Upper lobe of right lung (tissue), 1 donor: ENCODE data around the gene FHIT. TPM values are rescaled to one million over a fixed set of nuclear protein-coding genes. Genes with fewer than 3 reads are reported as not detected.

Experiments used
- ATAC-seq: fragments of 200-7000 bp; cut with Tn5 transposase; one replicate; pipeline ENCODE4 v1.9.1; 2020; ENCODE audit warnings: mild to moderate bottlenecking, moderate library complexity
- DNase-seq: peaks from one replicate; pipeline ENCODE4 v3.0.0-alpha.2; 2020
- H3K27ac ChIP-seq: fragments of 200-600 bp; one replicate; pipeline ENCODE4 v1.8.0; 2022
- H3K27me3 ChIP-seq: fragments of 200-600 bp; one replicate; pipeline ENCODE4 v1.8.0; 2022; ENCODE audit warnings: mild to moderate bottlenecking
- H3K36me3 ChIP-seq: fragments of 200-600 bp; one replicate; pipeline ENCODE4 v1.8.0; 2022
- H3K4me1 ChIP-seq: fragments of 200-600 bp; one replicate; pipeline ENCODE4 v1.8.0; 2022
- H3K4me3 ChIP-seq: fragments of 200-600 bp; one replicate; pipeline ENCODE4 v1.8.0; 2022; ENCODE audit warnings: mild to moderate bottlenecking
- H3K9me3 ChIP-seq: fragments of 200-600 bp; one replicate; pipeline ENCODE4 v1.8.0; 2022
- CTCF ChIP-seq: fragments of 200-600 bp; IDR thresholded peaks from one replicate; pipeline ENCODE4 v1.8.0; 2022; ENCODE audit warnings: antibody characterized with exemption
- intact Hi-C: fragments of 100-400 bp; cut with DNase I; formaldehyde crosslinking; loops from one replicate; pipeline ENCODE4 v1.11.0; 2022
- total RNA-seq: library from RNA; stranded (reverse); fragmentation: NEBNext Ultra II Directional; extraction: Animal tissue kit (Norgen Biotek cat#: 25700); gene quantifications from one replicate; pipeline ENCODE4 v1.2.1, GENCODE V29; 2021
- donor health status: DM: no; HTN: yes; CAD: no; lungs with severe emphysema.

Gene FHIT
- total RNA-seq, 1 donor from 2014 or later: 9.6 TPM

GRCh38 chr3:60414011-60414410 lies 837.2 kb downstream of the FHIT start:
- TF ChIP-seq CTCF: no peak
- no peaks in the 10 kb centered on the region for H3K4me1 ChIP-seq
- no peak overlapping the region for H3K27ac ChIP-seq
- H3K27me3 ChIP-seq: no peaks in the 10 kb centered on the region
- H3K4me3 ChIP-seq: no peak overlapping the region
- H3K9me3 ChIP-seq: no peaks in the 10 kb centered on the region
- no peaks in the 10 kb centered on the region for H3K36me3 ChIP-seq
- no peak for ATAC-seq
- intact Hi-C loops: no loop called here
- no peak for DNase-seq

GRCh38 chr3:60413551-60413950 lies 837.7 kb downstream of the FHIT start:
- H3K9me3 ChIP-seq: no peaks in the 10 kb centered on the region
- H3K36me3 ChIP-seq: no peaks in the 10 kb centered on the region
- ATAC-seq (no peak), DNase-seq (no peak)
- intact Hi-C loops: no loop called here
- no peaks in the 10 kb centered on the region for H3K27me3 ChIP-seq
- no peaks in the 10 kb centered on the region for H3K4me1 ChIP-seq
- no peak overlapping the region for H3K4me3 ChIP-seq
- no peak overlapping the region for H3K27ac ChIP-seq
- TF ChIP-seq CTCF: no peak

- DNase-seq (no peak), ATAC-seq (no peak)
- no peaks in the 10 kb centered on the region for H3K9me3 ChIP-seq
- TF ChIP-seq CTCF: no peak
- H3K27me3 ChIP-seq: no peaks in the 10 kb centered on the region
- no peaks in the 10 kb centered on the region for H3K4me1 ChIP-seq
- H3K27ac ChIP-seq: no peak overlapping the region
- H3K4me3 ChIP-seq: no peak overlapping the region
- no peaks in the 10 kb centered on the region for H3K36me3 ChIP-seq
- intact Hi-C loops: no loop called here
Observed at GRCh38 chr3:60403866-60404265, 847.4 kb downstream of the FHIT start.

- DNase-seq (no peak), ATAC-seq (no peak)
- Histone ChIP-seq H3K4me3 (no peak overlapping the region), H3K27ac (no peak overlapping the region), H3K27me3 (no peaks in the 10 kb centered on the region), H3K36me3 (no peaks in the 10 kb centered on the region), H3K4me1 (no peaks in the 10 kb centered on the region), H3K9me3 (no peaks in the 10 kb centered on the region)
- intact Hi-C loops: no loop called here
- TF ChIP-seq CTCF: no peak
Observed at GRCh38 chr3:60402931-60403330, 848.3 kb downstream of the FHIT start.

GRCh38 chr3:60399861-60400845 lies 851.1 kb downstream of the FHIT start:
- no peaks in the 10 kb centered on the region for H3K4me1 ChIP-seq
- TF ChIP-seq CTCF: no peak
- intact Hi-C loops: no loop called here

More at GRCh38 chr3:60399861-60400845, 851.1 kb downstream of the FHIT start:
- no peak overlapping the region for H3K27ac ChIP-seq
- H3K27me3 ChIP-seq: no peaks in the 10 kb centered on the region
- ATAC-seq (peak; percentile 84), DNase-seq (no peak)
- no peaks in the 10 kb centered on the region for H3K9me3 ChIP-seq
- H3K36me3 ChIP-seq: no peaks in the 10 kb centered on the region
- no peak overlapping the region for H3K4me3 ChIP-seq
